Measurements from ENCODE around the gene CSNK1G3. TPM values are rescaled to one million over a fixed set of nuclear protein-coding genes. Genes with fewer than 3 reads are reported as not detected.

The CSNK1G3 gene
- total RNA-seq, 1 donor from 2014 or later, result 82.7 TPM

DNA sequence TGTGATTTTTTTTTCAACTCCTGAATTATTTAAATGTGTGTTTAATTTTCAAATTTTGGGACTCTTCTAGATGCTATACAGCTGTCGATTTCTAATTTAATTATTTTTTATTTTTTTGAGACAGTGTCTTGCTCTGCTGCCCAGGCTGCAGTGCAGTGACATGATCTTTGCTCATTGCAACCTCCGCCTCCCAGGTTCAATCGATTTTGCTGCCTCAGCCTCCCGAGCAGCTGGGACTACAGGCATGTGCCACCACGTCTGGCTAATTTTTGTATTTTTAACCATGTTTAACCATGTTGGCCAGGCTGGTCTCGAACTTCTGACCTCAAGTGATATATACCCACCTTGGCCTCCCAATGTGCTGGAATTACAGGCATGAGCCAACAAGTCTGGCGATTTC is 28.6 kb downstream of the CSNK1G3 start:
- H3K36me3 Mint-ChIP-seq (ENCODE audit: low read depth), result peaks cover 4% of the 10 kb centered on the region
- no peak for ATAC-seq (ENCODE audit: low read depth)
- no peaks in the 10 kb centered on the region for H3K27me3 Mint-ChIP-seq
- H3K9me3 Mint-ChIP-seq, result peaks cover 2% of the 10 kb centered on the region
- TF ChIP-seq, protein P1, sequence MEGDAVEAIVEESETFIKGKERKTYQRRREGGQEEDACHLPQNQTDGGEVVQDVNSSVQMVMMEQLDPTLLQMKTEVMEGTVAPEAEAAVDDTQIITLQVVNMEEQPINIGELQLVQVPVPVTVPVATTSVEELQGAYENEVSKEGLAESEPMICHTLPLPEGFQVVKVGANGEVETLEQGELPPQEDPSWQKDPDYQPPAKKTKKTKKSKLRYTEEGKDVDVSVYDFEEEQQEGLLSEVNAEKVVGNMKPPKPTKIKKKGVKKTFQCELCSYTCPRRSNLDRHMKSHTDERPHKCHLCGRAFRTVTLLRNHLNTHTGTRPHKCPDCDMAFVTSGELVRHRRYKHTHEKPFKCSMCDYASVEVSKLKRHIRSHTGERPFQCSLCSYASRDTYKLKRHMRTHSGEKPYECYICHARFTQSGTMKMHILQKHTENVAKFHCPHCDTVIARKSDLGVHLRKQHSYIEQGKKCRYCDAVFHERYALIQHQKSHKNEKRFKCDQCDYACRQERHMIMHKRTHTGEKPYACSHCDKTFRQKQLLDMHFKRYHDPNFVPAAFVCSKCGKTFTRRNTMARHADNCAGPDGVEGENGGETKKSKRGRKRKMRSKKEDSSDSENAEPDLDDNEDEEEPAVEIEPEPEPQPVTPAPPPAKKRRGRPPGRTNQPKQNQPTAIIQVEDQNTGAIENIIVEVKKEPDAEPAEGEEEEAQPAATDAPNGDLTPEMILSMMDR (IDR thresholded peaks at IDR 0.05), result no peak
- H3K4me1 Mint-ChIP-seq, result peaks cover 69% of the 10 kb centered on the region
- CTCF ChIA-PET, result interaction anchor here (2.8 kb wide), 1 partner anchor 117 kb away, joined by 8 read pairs; the partner anchor contains the start of gene CEP120
- intact Hi-C loops (cut with micrococcal nuclease), result no loop called here
- POLR2A ChIA-PET, result interaction anchor here (0.9 to 1.9 kb wide), 2 partner anchors 27 to 29 kb away, joined by 3 to 6 read pairs; partner anchors contain the start of gene CSNK1G3
- no peak for DNase-seq
- no peak overlapping the region for H3K27ac Mint-ChIP-seq
- H3K4me3 Mint-ChIP-seq, result no peak overlapping the region

DNA sequence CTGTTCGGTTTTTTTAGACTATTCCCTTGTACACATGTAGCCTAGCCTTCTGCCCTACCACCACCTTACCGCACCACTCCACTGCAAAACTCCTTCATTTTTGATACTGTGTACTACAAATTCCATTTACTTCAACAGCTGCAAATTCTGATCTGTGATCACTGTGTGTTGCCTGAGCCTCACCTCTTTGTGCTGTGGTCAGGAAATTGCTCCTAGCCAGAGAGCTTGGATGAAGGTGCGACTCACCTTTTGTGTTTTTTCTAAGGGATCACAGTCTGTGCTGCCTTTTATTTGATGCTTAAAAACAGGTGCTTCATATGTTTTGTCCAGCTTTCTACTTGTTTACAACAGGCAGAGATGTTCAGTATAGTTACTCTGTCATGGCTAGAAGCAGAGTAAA is 31.5 kb downstream of the CSNK1G3 start:
- Mint-ChIP-seq H3K36me3 (ENCODE audit: low read depth) (peaks cover 8% of the 10 kb centered on the region), H3K4me1 (peaks cover 69% of the 10 kb centered on the region), H3K27ac (peak overlapping the region; percentile 54), H3K4me3 (no peak overlapping the region), H3K9me3 (no peaks in the 10 kb centered on the region), H3K27me3 (no peaks in the 10 kb centered on the region)
- ATAC-seq (ENCODE audit: low read depth), result no peak
- TF ChIP-seq, protein P1 (IDR thresholded peaks at IDR 0.05), result no peak
- intact Hi-C loops (cut with micrococcal nuclease), result loop anchor here (2.0 kb wide), 2 partner anchors 13 to 17 kb away; no protein-coding TSS in a partner anchor
- no peak for DNase-seq
- ChIA-PET POLR2A (interaction anchor here (0.6 to 1.6 kb wide), 5 partner anchors 8 to 31 kb away, joined by 3 to 9 read pairs (median 4); partner anchors contain the start of gene CSNK1G3), CTCF (interaction anchor here (1.1 kb wide), 1 partner anchor 120 kb away, joined by 3 read pairs; the partner anchor contains the start of gene CEP120)

DNA sequence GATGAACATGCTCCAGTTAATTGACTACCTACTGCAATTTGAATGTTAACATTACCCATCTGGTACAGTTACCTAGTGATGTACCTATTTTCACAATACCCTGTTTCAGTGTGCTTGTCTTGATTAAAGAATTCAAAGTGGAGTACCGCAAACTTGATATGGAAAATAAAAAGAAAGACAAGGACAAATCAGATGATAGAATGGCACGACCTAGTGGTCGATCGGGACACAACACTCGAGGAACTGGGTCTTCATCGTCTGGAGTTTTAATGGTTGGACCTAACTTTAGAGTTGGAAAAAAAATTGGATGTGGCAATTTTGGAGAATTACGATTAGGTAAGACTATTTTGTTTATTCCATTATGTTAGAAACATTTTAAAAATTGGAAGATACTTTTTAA is 33.5 kb downstream of the CSNK1G3 start:
- Mint-ChIP-seq H3K27ac (no peak overlapping the region), H3K9me3 (no peaks in the 10 kb centered on the region), H3K36me3 (ENCODE audit: low read depth) (peaks cover 18% of the 10 kb centered on the region), H3K27me3 (no peaks in the 10 kb centered on the region), H3K4me3 (no peak overlapping the region), H3K4me1 (peaks cover 76% of the 10 kb centered on the region)
- ATAC-seq (ENCODE audit: low read depth) (no peak), DNase-seq (no peak)
- ChIA-PET CTCF (interaction anchor here (2.4 kb wide), 1 partner anchor 122 kb away, joined by 6 read pairs; no protein-coding TSS in a partner anchor), POLR2A (interaction anchor here (0.6 to 1.7 kb wide), 3 partner anchors 18 to 512 kb away, joined by 3 to 11 read pairs (median 7); partner anchors contain the start of gene CEP120)
- TF ChIP-seq, protein P1 (IDR thresholded peaks at IDR 0.05), result no peak
- intact Hi-C loops (cut with micrococcal nuclease), result no loop called here

DNA sequence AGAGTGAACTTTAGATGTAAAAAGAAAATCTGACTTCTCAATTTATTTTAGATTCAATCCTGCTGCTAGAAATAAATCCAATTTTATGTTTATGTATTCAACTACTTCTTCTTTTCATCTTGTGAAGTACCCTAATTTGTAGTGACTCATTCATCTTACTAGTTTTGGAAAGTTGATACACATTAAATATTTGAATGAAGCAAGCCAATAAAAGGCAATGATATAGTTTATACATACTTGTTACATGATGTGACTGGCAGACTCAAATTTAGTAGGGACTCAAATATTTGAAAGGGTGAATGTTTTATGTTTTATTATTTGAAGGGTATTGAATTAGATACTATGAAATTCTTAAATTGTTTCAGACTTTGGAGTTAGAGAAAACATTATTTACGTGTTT is 34.7 kb downstream of the CSNK1G3 start:
- peak overlapping the region; percentile 79 for H3K27ac Mint-ChIP-seq
- CTCF ChIA-PET, result interaction anchor here (1.2 to 2.4 kb wide), 2 partner anchors 123 kb away, joined by 4 to 6 read pairs; partner anchors contain the start of gene CEP120

More for the DNA sequence above, 34.7 kb downstream of the CSNK1G3 start:
- Mint-ChIP-seq H3K36me3 (ENCODE audit: low read depth) (peaks cover 20% of the 10 kb centered on the region), H3K27me3 (no peaks in the 10 kb centered on the region), H3K4me3 (peak overlapping the region; percentile 6), H3K4me1 (peaks cover 74% of the 10 kb centered on the region), H3K9me3 (no peaks in the 10 kb centered on the region)
- POLR2A ChIA-PET, result interaction anchor here (0.6 to 1.7 kb wide), 2 partner anchors 35 to 123 kb away, joined by 3 to 11 read pairs; partner anchors contain the start of genes CEP120 and CSNK1G3
- TF ChIP-seq, protein P1 (IDR thresholded peaks at IDR 0.05), result no peak
- DNase-seq (no peak), ATAC-seq (ENCODE audit: low read depth) (no peak)
- intact Hi-C loops (cut with micrococcal nuclease), result loop anchor here (1.0 kb wide), 1 partner anchor 9 kb away; no protein-coding TSS in a partner anchor
